ENCODE measurements around the gene CD52.
A peak's percentile ranks its signal among the peaks of the same experiment; 100 is the strongest.
"Not testable (repeated sequence)": the region's sequence is repeated elsewhere in the genome, so short reads cannot be mapped to it uniquely, and the experiment has no call there.

The CD52 gene

DNA sequence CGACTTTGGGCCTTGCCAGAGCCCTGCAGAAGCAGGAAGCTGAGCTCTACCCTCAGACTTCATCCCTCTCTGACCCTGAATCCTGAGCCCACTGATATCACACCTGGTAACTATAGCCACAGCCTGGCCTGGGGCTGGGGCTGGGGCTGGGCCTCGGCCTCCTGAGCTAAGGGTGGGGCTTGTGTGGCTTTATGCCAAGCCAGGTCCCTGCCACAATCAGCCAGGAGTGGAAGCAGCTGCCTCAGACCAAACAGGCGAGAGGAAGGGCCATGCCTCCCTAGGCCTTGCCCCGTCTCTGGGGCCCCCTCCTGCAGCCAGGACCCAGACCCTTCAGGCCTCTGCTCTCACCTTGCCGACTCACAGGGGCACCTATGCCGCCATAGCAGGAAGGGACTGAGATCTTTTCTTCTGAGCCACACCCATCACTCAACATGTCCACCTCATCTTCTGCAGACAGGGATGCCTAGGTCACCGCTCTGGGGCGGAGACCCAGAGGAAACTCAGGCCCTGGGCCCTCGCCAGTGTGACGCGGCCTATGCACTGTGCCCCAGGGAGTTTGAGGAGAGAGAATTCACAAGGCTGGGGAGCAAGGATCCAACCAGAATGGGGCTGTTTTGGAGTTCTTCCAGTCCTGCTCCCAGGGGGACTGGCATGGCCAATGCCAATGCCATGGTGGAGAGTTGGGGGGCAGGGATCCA is 17.0 kb upstream of the CD52 start:
- no peak for DNase-seq (ENCODE audit: low read depth in 2 of 2)

DNA sequence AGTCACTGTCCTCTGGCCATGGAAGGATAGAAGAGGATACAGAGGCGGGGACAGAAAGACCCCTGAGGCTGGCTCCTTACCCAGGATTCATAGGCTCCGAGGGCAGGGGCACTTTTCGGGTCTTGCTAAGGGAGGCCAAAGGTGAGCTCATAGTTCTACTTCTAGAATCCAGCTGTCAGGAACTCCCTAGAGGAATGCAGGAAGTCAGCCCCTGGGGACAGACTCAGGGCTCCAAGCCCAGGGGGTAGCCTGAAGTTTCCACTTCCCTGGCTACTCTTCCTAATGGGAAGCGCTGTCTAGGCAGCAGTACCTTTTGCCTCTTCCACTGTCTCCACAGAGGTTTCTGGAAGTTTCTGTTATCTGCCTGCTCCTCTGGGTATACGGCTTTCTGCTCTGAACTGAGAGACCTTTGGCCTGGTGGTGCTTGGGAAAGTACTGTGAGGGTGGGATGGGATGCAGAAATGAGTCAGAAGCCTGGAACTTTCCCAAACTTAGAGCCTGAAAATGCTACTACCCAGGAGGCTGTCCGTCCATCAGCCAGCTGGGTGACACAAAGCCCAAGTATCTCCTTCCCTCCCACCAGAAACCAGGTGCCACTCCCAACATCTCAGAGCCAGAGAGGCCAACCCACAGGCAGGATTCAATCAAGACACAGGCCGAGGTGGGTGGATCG is 14.9 kb upstream of the CD52 start:
- DNase-seq (ENCODE audit: low read depth in 2 of 2), result no peak

DNA sequence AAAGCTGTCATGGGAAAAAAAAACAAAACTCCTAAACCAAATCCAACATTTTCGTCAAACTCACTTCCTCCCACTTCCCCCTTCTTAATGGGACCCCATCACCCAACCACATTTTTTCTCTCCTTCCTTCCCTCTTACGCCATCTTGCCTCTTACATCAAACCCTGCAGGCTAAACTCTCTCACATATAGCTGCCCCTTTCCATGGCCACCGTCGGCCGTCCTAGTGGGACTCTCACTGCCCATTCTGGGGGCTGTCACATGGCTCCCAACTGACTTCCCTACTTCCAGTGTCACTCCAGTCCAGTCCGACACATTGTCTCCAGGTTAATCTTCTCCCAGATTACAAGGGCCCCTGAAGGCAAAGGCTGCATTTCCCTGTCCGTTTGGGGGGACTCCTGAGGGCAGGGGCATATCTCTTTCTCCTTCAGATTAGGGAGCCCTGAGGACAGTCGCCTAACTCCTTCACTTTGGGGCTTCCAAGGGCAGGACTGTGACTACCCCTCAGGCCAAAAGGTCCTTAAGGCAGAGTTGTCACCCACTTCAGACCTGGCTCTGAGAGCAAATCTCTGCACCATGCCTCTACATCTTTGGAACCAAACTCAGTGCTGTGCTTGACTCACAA is 12.0 kb upstream of the CD52 start:
- no peak for DNase-seq (ENCODE audit: low read depth in 2 of 2)

DNA sequence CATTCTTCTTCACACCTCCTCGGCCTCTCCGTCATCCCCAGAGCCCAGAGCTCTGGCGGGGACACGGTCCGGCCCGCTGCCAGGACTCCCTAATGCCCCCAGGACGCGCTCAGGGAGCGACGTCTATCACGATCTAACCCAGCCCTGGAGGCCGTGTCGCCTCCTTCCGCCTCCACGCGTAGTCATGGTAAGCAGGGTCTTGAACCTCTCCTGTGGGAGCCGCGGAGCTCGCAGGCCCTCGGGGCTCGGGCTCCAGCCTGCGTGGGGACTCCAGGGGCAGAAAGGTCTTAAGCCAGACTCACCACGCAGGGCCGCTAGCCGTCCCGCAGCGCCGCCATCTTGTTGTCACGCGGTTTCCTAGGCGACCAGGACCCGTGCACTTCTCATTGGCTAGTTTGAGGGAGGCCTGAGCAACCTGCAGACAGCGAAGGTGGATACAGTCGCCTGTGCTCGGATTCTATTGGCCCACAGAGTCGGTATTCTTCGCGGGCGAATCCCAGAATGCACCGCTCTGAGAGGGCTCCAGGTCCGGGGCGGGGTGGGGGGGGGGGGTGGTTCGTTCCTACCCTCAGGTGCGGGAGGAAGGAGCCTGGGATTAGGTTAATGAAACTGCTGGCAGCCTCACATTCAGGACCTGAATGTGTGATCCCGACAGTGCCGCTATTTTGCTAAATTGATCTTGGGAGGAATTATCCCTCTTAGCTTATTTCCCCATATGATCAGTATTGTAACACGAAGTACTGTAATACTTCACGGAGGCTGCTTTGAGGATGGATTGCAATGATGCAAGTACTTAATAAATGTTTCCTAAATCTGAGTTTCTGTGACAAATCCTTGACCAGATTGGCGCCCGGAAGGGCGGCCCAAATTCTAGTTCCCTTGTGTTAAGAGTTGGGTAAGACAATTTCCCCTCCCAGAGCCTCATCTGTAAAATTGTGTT is 11.2 kb upstream of the CD52 start, which contains the start of gene UBXN11:
Gene UBXN11 (minus strand): TSS at position 347 of the 940 bp plus-strand sequence. CDS start 3,753 bp downstream, outside the sequence.
- DNase-seq (ENCODE audit: low read depth in 2 of 2), result peak; percentile 83 to 92

DNA sequence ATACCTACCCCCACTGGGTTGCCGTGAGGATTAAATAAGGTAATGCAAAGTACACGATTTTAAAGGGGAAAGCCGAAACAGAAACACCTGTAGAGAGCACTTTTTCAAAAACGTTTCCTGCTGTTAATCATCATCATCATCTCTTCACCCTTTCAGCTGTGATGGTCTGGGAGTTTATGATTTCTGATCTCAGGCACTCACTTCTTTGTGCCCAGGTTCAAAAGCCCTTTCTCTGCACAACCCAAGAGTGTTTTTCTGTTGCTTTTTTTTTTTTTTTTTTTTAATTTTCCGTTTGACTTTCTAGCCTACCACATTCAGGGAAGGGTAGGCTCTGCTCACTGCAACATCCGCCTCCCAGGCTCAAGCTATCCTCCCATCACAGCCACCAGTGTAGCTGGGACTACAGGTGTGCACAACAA is 10.4 kb upstream of the CD52 start:
- DNase-seq (ENCODE audit: low read depth in 2 of 2), result no peak

DNA sequence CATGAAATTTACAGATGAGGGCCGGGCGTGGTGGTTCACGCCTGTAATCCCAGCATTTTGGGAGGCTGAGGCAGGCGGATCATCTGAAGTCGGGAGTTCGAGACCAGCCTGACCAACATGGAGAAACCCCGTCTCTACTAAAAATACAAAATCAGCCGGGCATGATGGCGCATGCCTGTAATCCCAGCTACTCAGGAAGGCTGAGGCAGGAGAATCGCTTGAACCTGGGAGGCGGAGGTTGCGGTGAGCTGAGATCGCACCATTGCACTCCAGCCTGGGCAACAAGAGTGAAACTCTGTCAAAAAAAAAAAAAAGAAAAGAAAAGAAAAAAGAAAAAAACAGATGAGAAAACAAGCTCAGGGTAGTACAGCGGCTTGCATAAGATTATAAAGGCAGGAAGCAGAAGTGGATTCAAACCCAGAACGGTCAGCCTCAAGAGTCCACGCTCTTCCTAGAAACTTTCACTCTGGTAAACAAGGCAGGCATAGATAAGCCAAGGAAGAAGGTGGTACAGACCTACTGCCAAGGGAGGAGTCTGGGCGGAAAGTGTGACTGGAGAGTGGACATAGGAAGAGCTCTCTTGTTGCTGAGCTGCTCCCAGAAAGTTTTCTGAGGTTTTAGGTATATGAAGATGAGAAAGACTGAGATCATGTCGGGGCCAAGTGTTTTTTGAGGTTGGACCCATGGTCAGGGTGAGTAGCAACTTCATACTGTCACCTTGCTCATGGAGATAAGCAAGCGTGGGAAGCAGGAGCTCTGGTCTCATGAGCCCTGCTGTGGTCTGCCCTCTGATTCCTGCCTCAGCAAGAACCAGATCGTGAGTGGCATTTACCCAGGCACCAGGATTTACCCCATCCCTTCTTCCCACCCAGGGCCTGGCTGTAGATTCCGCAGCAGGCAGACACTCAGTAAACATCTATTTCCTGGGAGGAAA is 9.5 kb upstream of the CD52 start:
- not testable (repeated sequence) for DNase-seq (ENCODE audit: low read depth in 2 of 2)

DNA sequence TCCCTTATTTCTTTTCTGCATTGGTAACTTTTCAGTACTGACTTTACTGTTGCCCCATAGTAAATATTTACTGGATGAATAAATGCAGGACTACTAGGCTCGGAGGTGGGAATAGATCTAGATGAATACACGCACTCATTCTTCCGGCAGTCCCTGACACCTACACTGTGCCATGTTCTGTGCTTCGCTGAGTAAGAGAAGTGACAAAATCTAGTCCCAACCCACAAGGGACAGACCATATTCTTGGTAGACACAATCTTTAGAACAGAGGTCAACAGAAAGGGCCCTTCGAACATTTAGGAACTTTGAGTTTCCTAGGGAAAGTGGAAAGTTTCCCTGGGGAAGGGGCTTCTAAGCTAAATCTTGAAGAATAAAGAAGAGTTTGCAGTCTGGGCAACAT is 3.3 kb upstream of the CD52 start:
- DNase-seq (ENCODE audit: low read depth in 2 of 2), result no peak

DNA sequence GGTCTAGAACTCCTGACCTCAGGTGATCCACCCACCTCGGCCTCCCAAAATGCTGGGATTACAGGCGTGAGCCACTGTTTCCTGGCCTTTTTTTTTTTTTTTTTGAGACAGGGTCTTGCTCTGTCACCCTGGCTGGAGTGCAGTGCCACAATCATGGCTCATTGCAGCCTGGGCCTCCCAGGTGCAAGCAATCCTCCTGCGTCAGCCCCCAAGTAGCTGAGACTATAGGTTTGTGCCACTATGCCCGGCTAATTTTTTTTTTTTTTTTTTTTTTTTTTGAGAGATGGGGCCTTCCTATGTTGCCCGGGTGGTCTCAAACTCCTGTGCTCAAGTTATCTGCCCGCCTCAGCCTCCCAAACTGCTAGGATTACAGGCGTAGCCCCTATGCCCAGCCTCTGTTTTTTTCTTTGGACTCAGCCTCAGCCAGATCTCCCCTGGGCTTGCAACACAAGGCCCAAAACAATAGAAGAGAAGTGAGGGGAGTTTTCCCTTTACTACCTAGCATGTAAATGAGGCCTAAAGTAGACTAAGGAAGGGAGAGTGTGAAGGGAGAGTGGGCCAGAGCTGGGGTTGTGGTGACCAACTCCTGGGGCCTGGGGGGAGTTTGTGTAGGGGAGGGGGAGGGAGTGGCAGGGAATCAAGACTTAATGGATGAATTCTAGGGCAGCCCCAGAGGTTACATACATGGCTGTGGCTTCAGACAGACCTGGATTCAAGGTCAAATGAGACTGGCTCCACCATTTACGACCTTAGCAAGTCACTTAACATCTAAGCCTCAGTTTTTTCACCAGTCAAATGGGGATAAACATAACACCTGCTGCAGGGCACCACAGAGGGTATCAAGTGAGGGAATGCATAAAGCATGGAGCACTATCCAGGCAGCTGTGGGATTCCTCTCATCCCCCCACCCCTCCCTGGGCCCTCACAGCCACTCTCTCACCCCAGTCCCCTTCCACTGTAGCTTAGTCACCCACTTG is 1.6 kb upstream of the CD52 start:
- DNase-seq (ENCODE audit: low read depth in 2 of 2), result no peak

DNA sequence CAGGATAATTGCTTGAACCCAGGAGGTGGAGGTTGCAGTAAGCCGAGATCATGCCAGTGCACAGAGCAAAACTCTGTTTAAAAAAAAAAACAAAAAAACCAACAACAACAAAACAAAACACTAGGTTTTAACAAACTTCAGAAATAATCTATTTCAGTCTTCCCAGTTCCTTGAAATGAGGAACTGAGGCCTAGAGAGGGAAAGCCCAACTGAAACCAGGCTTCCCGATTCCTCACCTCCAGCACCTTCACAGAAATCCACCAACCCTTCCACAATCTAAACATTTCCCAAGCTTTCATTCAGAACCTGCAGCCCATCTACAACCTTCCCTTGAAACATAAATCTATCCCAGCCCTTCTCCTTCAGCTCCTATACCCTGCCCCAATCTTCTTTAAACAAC is 612 bp upstream of the CD52 start:
- DNase-seq (ENCODE audit: low read depth in 2 of 2), result no peak

DNA sequence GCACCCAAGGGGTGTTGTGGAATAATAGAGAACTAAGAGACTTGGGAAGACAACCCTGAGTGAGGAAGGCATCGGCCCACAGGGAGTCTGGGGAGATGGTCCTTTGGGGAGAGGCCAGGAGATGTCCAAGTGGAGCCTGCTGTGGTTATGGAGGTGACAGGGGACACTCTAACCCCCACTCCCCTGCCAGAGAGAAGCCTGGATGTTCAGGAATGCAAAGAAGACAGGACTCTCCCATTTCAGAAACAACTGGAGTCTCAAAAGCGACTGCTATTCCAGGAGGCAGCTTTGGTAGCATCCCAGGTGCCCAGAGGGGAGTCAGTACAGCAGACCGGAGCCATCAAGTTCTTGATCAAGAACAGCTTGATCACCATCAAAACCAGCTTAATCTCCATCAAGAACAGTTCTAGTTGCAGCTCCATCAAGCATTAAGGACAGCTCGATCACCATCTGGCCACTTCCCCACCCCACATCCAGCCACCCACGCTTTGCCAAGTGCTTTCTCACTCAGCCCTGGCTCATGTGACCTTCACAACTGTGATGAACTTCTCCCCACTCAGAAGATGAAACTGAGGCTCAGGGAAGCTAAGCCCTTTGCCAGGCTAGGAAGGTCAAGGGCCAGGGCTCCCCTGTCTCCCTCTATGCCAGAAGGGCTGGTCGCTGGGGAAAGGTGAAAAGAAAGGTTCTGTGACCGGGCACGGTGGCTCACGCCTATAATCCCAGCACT is 743 bp downstream of the CD52 start:
- no peak for DNase-seq (ENCODE audit: low read depth in 2 of 2)

DNA sequence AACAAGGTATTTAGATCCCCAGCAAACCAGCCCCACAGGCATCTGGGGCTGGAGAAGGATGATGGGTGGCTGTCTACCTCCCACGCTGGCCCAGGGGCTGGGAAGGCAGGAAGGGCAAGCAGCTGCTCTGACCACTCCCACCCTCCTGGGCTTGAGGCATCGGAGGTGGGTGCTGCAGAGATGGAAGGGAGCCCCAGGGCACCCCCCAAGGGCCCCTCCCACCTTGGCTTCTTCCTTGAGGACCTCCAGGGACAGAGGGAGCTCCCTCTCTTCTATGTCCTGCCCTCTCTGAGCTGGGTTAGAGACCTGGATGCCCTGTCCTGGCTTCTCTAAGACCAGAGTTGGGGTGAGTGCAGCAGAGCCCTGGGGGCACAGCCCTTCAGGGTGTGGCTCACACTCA is 3.1 kb downstream of the CD52 start:
- DNase-seq (ENCODE audit: low read depth in 2 of 2), result no peak

DNA sequence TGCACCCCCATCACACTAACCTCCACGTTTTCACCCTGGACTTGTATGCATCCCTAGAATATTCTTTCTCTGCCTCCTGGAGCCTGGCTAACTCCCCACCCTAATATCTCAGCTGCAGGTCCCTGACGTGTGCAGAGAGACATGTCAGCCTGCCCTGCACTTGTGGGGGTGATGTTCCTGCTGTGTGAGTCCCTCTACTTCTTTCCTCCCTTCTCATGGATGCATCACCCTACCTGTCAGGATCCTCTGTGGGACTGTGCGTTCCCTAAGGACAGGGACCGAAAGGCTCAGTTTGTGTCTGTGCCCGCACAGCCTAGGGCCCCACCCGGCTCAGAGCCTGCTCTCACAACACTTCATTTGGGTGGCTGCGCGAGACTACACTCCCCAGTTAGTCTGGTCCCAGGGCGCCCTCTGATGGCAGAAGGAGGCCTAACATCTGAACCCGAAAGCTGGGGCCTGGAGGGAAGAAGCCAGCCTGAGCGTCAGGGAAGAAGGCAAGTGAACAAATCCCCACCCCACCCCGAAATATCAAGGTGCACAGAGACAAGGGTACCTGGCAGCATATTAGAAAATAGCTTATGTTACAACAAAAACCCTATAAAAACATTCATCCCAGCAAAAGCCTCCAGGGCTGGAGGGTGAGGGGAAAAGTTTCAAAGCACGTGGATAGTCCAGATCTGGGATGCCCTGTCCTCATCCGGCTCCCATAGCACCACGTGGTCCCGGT is 3.7 kb downstream of the CD52 start:
- DNase-seq (ENCODE audit: low read depth in 2 of 2), result peak; percentile 92 to 98

DNA sequence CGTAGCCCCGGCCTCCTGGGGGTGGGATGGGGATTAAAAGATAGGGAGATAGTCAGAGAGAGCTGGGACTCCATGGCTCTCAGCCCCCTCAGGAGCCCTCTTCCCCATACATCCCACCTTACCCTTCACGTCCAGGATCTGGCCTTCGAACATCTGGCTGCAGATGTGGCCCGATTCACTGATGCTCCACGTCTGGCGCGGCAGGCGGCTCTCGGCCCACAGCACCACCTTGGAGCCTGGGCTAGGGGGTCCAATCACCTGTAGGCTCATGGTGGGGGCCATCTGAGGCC is 4.2 kb downstream of the CD52 start:
- DNase-seq (ENCODE audit: low read depth in 2 of 2), result no peak

DNA sequence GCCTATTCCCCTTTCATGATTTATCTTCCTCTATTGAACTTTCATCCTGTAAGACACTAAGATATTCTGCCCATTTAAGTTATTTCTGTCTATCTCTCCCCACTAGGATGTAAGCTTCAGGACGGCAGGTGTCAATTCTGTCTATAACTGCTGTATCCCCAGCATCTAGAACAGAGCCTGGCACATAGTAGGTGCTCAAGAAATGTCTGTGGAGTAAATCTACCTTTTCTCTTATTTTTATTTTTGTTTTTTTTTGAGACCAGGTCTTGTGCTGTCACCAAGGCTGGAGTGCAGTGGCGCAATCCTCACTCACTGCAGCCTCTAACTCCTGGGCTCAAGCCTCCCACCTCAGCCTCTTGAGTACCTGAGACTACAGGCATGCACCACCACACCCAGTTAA is 5.6 kb downstream of the CD52 start:
- no peak for DNase-seq (ENCODE audit: low read depth in 2 of 2)

DNA sequence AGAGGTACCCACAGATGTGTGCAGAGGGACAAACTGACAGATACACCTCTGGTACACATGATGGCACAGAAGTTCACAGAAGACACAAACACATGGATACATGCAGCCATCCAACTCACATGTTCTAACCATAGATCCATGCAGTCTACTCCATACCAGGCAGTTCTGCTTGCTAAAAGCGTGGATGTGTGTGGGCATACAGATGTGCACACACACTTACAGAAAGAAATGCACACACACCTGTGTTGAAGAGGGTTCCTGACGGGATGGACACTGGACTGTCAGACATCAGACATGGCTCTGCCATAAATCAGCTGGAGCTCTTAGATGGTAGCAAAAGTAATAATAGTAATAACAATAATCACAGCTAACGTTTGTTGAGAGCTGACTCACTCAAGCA is 6.8 kb downstream of the CD52 start:
- DNase-seq (ENCODE audit: low read depth in 2 of 2), result no peak

DNA sequence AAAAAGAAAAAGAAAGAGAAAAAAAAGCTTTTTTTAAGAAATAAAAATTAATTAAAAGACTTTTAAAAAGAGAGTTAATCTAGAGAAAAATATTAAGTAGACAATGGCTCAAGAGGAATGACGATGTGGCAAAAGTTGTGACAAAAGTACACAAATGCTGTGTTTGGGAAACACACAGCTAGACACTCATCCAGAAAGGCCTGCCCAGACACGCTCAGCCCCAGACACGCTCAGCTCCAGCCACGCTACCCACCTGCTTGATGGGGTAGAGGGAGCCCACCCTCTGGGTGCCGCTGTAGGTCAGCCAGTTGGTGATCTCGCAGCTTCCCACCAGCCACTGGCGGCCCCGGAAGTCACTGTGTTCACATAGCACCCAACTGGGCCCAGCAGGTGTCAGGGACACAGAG is 10.2 kb downstream of the CD52 start:
- DNase-seq (ENCODE audit: low read depth in 2 of 2), result no peak

DNA sequence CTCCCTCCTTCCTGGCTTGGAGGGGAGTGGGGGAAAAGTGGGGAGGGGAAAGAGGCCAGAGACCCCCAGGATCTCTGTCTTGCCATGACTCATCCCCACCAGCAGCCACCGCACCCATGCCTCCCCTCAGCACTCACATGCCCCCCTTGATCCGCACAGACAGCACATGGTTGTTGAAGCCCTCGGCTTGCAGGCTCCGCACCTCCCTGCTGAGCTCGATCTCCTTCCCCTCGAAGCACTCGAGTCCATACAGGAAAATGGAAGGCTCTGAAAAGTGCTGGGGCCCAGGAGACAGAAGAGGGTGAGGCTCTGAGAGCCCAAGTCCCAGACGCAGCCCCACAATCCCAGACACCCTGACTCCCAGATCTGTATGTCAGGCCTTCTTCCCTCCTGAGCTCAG is 10.8 kb downstream of the CD52 start:
- DNase-seq (ENCODE audit: low read depth in 2 of 2), result no peak

DNA sequence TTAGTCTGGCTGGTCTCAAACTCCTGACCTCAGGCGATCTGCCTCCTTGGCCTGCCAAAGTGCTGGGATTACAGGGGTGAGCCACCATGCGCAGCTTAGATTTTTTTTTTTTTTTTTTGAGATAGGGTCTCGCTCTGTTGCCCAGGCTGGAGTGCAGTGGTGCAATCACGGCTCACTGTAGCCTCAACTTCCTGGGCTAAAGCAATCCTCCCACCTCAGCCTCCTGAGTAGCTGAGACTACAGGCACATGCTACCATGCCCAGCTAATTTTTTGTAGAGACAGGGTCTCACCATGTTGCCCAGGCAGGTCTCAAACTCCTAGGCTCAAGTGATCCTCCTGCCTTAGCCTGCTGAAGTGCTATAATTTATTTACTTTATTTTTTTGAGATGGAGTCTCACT is 11.6 kb downstream of the CD52 start:
- DNase-seq (ENCODE audit: low read depth in 2 of 2), result not testable (repeated sequence)

DNA sequence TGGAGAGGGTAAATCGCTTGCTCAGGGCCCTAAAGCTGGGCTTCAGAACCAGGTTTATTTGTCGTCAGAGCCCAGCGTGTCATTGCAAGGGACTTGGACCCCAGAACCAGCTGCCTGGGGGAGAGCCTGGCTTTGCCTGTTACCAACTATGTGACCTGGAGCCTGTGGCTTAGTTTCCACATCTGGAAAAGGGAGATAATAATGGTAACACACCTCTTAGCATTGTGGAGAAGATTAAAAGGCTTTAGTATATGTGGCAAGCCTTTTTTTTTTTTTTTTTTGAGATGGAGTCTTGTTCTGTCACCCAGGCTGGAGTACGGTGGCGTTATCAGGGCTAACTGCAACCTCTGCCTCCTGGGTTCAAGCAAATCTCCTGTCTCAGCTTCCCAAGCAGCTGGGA is 12.5 kb downstream of the CD52 start:
- DNase-seq (ENCODE audit: low read depth in 2 of 2), result no peak

All from stimulated activated CD4-positive, alpha-beta T cell treated with anti-CD3 and anti-CD28 coated beads, Interleukin-12 subunit alpha, Interleukin-12 subunit beta, amount 100 ng/mL, for 24 hours (primary cell).